Testis (tissue), 3 donors: ENCODE measurements around the gene RABAC1. TPM values are rescaled to one million over a fixed set of nuclear protein-coding genes. Genes with fewer than 3 reads are reported as not detected.

Source experiments
- DNase-seq: peaks from one replicate; pipeline ENCODE4 v3.0.0-alpha.2; 2019
- H3K27ac ChIP-seq, 2 donors: fragments of 200-600 bp; sonication (generic); one replicate each; pipeline ENCODE4 v1.5.1; 2019
- H3K27me3 ChIP-seq: fragments of 200-600 bp; sonication (generic); one replicate; pipeline ENCODE4 v1.5.1; 2019
- H3K36me3 ChIP-seq: fragments of 200-600 bp; sonication (generic); one replicate; pipeline ENCODE4 v1.5.1; 2017; ENCODE audit warnings: low read depth; ENCODE audit errors: missing control alignments
- H3K4me1 ChIP-seq: fragments of 200-600 bp; sonication (generic); one replicate; pipeline ENCODE4 v1.5.1; 2019
- H3K4me3 ChIP-seq, 2 donors: fragments of 200-600 bp; sonication (generic); one replicate each; pipeline ENCODE4 v1.5.1; 2017 to 2019
- H3K9me3 ChIP-seq: fragments of 200-600 bp; sonication (generic); one replicate; pipeline ENCODE4 v1.5.1; 2017
- POLR2A ChIP-seq: fragments of 450-650 bp; IDR thresholded peaks from one replicate; pipeline ENCODE4 v1.6.1; 2017; ENCODE audit warnings: antibody characterized with exemption, mild to moderate bottlenecking, moderate library complexity
- WGBS, 2 donors: methylation state at CpG; one replicate each; pipeline ENCODE4 v1.1.5; 2018; 5-methylcytosine and 5-hydroxymethylcytosine counted together
- intact Hi-C: fragments of 100-400 bp; cut with DNase I; formaldehyde crosslinking; loops from one replicate; pipeline ENCODE4 v1.15.1; 2023; ENCODE audit warnings: low total_unique reads
- polyA plus RNA-seq: library from polyadenylated mRNA; stranded (reverse); fragments of 350-450 nt; fragmentation: Illumina TruSeq; extraction: RNeasy Lipid Tissue Mini Kit (QIAGEN cat#74804); gene quantifications from one replicate; pipeline ENCODE4 v1.2.3, GENCODE V29; 2014; ENCODE audit warnings: low read depth, low replicate concordance; ENCODE audit not compliant: insufficient read depth
- total RNA-seq, 2 donors: library from RNA; depleted of rRNA; stranded (reverse); fragments of >200 nt; gene quantifications; one replicate each; pipeline ENCODE4 v1.2.3, GENCODE V29; 2016
- TF ChIP-seq, protein P1 (sequence below), 3 experiments: fragments of 450-650 bp in 2 of 3; fragments of 200-600 bp in 1 of 3; sonication (generic) in 1 of 3; IDR thresholded peaks; one replicate each; pipeline ENCODE4 v1.5.1; 2016 to 2019; ENCODE audit warnings: antibody characterized with exemption in 3 of 3, mild to moderate bottlenecking in 2 of 3, moderate library complexity in 1 of 3

RABAC1 gene
- total and polyA plus RNA-seq, 3 donors from 2014 or later = 143 to 196 (median 182) TPM

DNA sequence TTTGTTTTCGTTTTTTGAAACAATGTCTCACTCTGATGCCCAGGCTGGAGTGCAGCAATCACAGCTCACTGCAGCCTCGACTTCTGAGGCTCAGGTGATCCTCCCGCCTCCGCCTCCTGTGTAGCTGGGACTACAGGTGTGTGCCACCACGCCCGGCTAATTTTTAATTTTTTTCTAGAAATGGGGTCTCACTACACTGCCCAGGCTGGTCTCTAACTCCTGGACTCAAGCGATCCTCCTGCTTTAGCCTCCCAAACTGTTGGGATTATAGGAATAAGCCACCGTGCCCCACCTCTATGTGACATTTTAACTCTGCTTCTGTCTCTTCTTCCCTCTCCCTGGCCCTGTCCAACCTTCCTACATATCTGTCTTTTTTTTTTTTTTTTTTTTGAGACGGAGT is 29.8 kb upstream of the RABAC1 start:
- Histone ChIP-seq H3K4me3 (no peak overlapping the region), H3K9me3 (no peaks in the 10 kb centered on the region), H3K27ac (no peak overlapping the region), H3K36me3 (no peaks in the 10 kb centered on the region), H3K27me3 (no peaks in the 10 kb centered on the region), H3K4me1 (peaks cover 3% of the 10 kb centered on the region)
- TF ChIP-seq, protein P1, sequence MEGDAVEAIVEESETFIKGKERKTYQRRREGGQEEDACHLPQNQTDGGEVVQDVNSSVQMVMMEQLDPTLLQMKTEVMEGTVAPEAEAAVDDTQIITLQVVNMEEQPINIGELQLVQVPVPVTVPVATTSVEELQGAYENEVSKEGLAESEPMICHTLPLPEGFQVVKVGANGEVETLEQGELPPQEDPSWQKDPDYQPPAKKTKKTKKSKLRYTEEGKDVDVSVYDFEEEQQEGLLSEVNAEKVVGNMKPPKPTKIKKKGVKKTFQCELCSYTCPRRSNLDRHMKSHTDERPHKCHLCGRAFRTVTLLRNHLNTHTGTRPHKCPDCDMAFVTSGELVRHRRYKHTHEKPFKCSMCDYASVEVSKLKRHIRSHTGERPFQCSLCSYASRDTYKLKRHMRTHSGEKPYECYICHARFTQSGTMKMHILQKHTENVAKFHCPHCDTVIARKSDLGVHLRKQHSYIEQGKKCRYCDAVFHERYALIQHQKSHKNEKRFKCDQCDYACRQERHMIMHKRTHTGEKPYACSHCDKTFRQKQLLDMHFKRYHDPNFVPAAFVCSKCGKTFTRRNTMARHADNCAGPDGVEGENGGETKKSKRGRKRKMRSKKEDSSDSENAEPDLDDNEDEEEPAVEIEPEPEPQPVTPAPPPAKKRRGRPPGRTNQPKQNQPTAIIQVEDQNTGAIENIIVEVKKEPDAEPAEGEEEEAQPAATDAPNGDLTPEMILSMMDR (IDR thresholded peaks at IDR 0.05) = no peak
- TF ChIP-seq POLR2A = no peak
- 77 to 84% methylated on average over 9 of the region's 9 CpGs for WGBS, 2 donors
- peak; percentile 41 for DNase-seq
- intact Hi-C loops = no loop called here

DNA sequence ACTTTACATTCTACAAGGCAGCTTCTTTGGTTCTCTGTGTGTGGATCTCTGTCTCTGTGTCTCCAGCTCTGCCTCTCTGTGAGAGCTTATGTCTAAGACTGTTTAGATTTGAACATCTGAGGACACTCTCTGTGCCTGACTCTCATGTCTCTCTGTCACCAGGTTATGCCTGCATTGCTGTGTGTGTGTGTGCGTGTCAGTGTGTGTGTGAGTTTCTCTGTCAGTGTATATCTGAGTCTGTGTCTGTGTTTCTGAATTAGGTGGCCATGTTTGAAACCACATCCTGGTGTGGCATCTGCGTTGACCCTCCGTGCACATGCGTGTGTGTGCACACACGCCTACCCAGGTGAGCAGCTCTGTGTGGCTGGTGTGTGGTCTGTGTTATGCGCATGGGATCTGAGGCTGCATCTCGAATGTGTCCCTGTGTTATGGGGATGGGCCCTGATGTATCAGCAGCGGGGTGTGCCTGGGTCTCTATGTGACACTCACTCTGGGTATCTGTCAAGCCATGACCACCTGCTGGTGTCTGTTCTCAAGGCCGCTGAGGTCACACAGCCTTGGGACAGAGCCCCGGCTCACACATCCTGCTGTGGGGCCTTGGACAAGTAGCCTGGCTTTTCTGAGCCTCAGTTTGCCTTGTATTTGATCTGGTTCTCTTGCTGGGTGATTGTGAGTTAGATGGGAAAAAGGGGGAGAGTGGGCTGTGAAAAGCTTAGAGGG is 28.2 kb upstream of the RABAC1 start:
- no peak for DNase-seq
- WGBS, 2 donors = 87 to 89% methylated on average over 7 to 10 of the region's 10 CpGs
- peaks cover 3% of the 10 kb centered on the region for H3K4me1 ChIP-seq
- no peaks in the 10 kb centered on the region for H3K36me3 ChIP-seq
- no peak overlapping the region for H3K4me3 ChIP-seq
- intact Hi-C loops = no loop called here
- no peak for TF ChIP-seq POLR2A
- TF ChIP-seq, protein P1 (IDR thresholded peaks at IDR 0.05) = no peak
- H3K27ac ChIP-seq = no peak overlapping the region
- H3K9me3 ChIP-seq = no peaks in the 10 kb centered on the region
- no peaks in the 10 kb centered on the region for H3K27me3 ChIP-seq

DNA sequence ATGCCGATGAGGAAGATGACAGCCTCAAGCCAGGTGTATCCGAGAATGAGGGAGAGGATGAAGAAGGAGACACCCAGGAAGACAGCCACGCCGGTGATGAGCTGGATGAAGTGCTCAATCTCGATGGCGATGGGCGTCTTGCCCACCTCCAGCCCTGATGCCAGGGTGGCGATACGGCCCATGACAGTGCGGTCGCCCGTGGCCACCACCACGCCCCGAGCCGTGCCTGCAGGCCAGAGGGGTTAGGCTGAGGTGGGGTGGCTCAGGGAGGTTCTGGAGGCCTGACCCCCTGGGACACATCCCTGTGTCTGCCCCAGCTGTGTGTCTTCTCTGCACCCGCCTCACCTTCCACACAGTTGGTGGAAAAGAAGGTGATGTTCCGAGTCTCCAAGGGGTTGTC is 25.8 kb upstream of the RABAC1 start:
- H3K9me3 ChIP-seq = no peaks in the 10 kb centered on the region
- no peak overlapping the region for H3K4me3 ChIP-seq
- no peak for DNase-seq
- no peak overlapping the region for H3K27ac ChIP-seq
- H3K36me3 ChIP-seq = no peaks in the 10 kb centered on the region
- H3K27me3 ChIP-seq = no peaks in the 10 kb centered on the region
- H3K4me1 ChIP-seq = no peaks in the 10 kb centered on the region
- WGBS, 2 donors = 92 to 96% methylated on average over 3 to 17 of the region's 17 CpGs
- TF ChIP-seq, protein P1 (IDR thresholded peaks at IDR 0.05) = no peak
- no peak for TF ChIP-seq POLR2A
- intact Hi-C loops = no loop called here

DNA sequence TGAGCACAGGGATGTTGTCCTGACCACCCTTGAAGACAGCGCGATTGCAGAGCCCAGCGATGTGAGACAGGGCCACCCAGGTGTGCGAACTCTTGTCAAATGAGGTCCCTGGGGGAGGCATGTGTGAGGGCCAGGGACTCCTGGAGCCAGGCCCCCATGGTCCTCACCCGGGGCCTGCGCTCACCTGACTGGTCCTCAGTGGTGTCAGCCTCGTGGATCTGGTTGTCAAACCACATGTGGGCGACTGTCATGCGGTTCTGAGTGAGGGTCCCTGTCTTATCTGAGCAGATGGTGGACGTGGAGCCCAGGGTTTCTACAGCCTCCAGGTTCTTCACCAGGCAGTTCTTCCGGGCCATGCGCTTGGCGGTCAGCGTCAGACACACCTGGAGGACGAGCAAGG is 22.6 kb upstream of the RABAC1 start:
- 88 to 93% methylated on average over 11 to 15 of the region's 15 CpGs for WGBS, 2 donors
- TF ChIP-seq POLR2A = no peak
- TF ChIP-seq, protein P1 (IDR thresholded peaks at IDR 0.05) = no peak
- H3K4me3 ChIP-seq = no peak overlapping the region
- no peaks in the 10 kb centered on the region for H3K4me1 ChIP-seq
- H3K27me3 ChIP-seq = no peaks in the 10 kb centered on the region
- no peak for DNase-seq
- intact Hi-C loops = no loop called here
- no peaks in the 10 kb centered on the region for H3K9me3 ChIP-seq
- no peaks in the 10 kb centered on the region for H3K36me3 ChIP-seq
- H3K27ac ChIP-seq = no peak overlapping the region

DNA sequence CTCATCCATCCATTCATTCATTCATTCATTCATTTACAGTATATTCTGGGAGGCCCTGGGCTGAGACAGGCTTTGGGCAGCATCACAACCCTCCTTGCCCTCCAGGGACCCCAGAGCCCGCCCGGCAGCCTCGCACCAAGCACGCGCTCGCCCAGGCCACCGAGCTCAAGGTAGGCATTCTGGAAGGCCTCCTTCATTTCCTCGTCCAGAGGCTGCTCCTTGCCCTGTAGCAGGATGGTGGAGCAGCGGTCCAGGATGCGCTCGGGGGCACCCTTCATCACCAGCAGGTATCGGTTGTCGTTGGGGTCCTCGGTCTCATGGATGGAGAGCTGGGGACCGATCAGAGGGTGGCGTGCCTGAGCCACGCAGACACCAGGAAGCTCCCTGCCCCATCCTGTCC is 19.3 kb upstream of the RABAC1 start:
- H3K4me3 ChIP-seq = no peak overlapping the region
- no peak overlapping the region for H3K27ac ChIP-seq
- no peak for TF ChIP-seq POLR2A
- TF ChIP-seq, protein P1 (IDR thresholded peaks at IDR 0.05) = no peak
- WGBS, 2 donors = 89 to 93% methylated on average over 16 to 17 of the region's 17 CpGs
- intact Hi-C loops = no loop called here
- H3K27me3 ChIP-seq = no peaks in the 10 kb centered on the region
- no peak for DNase-seq
- H3K36me3 ChIP-seq = no peaks in the 10 kb centered on the region
- H3K4me1 ChIP-seq = no peaks in the 10 kb centered on the region
- H3K9me3 ChIP-seq = no peaks in the 10 kb centered on the region
